SK-N-SH treated with all-trans-retinoic acid at 6 μM for 48 hours (cell line): ENCODE measurements around the gene IL17RB.

Experiments used
- CSDC2 ChIP-seq: fragments of 250-450 bp; sonication (Bioruptor Pico); IDR thresholded peaks from 2 replicates; pipeline ENCODE4 v1.5.0; 2020; ENCODE audit warnings: mild to moderate bottlenecking, moderate library complexity
- RARB ChIP-seq: fragments of 250-450 bp; sonication (Bioruptor Pico); IDR thresholded peaks from 2 replicates; pipeline ENCODE4 v1.8.0; 2021; ENCODE audit warnings: mild to moderate bottlenecking, moderate library complexity
- SNAI2 ChIP-seq: fragments of 250-450 bp; sonication (Bioruptor Pico); IDR thresholded peaks from 2 replicates; pipeline ENCODE4 v1.5.0; 2020; ENCODE audit warnings: mild to moderate bottlenecking, moderate library complexity
- TCF4 ChIP-seq: fragments of 250-450 bp; sonication (Bioruptor Pico); IDR thresholded peaks from 2 replicates; pipeline ENCODE4 v1.8.0; 2021; ENCODE audit warnings: mild to moderate bottlenecking, moderate library complexity, borderline replicate concordance
- TF ChIP-seq, protein P1 (sequence below): fragments of 250-450 bp; sonication (Bioruptor Pico); IDR thresholded peaks from 2 replicates; pipeline ENCODE4 v1.8.0; 2020; ENCODE audit warnings: mild to moderate bottlenecking, moderate library complexity, borderline replicate concordance

DNA sequence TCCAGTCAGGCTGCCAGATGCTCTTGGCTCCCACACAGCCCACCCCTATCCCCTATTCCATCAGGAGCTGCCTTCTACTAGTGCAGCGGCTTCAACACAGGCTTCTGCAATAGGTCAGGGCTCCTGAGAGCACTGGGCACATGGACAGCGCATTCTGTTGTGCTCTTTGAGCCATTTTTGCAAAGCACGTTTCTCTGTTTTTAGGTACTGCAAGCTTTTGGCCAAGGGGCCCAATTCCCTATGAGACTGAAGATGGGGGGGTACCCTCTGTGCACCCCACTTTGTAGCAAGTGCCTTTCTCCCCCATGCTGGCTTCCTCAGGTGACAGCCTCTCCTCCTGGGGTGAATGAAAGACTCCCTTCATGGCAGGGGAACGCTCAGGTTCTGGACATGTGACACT is 31.3 kb upstream of the IL17RB start:
- TF ChIP-seq, protein P1, sequence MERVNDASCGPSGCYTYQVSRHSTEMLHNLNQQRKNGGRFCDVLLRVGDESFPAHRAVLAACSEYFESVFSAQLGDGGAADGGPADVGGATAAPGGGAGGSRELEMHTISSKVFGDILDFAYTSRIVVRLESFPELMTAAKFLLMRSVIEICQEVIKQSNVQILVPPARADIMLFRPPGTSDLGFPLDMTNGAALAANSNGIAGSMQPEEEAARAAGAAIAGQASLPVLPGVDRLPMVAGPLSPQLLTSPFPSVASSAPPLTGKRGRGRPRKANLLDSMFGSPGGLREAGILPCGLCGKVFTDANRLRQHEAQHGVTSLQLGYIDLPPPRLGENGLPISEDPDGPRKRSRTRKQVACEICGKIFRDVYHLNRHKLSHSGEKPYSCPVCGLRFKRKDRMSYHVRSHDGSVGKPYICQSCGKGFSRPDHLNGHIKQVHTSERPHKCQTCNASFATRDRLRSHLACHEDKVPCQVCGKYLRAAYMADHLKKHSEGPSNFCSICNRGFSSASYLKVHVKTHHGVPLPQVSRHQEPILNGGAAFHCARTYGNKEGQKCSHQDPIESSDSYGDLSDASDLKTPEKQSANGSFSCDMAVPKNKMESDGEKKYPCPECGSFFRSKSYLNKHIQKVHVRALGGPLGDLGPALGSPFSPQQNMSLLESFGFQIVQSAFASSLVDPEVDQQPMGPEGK (CRISPR knock-in tag), result no peak
- TF ChIP-seq SNAI2 (CRISPR knock-in tag) (no peak), CSDC2 (CRISPR knock-in tag) (no peak), TCF4 (CRISPR knock-in tag) (no peak), RARB (CRISPR knock-in tag) (no peak)
